ENCODE data around the gene ZC3H12D.

ZC3H12D gene

GRCh38 chr6:149405823-149406765, 78.7 kb downstream of the ZC3H12D start:
- DNase-seq, result no peak

DNA sequence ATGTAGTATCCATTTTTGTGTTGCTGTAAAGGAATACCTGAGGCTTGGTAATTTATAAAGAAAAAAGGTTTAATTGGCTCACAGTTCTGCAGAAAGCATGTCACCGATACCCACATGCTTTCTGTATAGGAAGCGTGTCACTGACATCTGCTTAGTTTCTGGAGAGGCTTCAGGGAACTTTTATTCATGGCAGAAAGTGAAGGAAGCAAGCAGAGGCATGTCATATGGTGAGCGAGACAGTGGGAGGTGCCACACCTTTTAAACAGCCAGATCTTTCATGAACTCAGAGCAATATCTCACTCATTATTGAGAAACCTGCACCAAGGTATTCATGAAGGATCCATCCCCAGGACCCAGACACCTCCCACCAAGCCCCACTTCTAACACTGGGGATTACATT, 81.3 kb downstream of the ZC3H12D start:
- DNase-seq, result no peak

DNA sequence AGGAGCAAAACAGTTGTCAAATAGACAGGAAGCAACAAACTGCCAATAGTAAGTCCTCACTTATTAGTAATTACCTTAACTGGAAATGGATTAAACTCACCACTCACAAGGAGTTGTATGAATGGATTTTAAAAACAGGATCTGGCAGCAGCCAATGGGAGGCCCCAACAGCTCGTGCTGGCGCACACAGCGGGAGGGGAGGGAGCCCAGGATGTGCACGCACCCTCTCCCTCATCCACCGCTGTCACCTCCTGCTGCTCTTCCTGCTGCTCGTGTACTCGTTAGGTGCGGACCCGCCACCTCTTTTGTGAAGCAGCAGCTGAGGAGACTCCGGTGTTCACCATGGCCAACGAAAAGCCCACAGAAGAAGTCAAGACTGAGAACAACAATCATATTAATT, 84.8 kb downstream of the ZC3H12D start, which contains the start of gene SUMO4:
TSS of gene SUMO4 (plus strand) at position 213 of the 400 bp plus-strand sequence. CDS start at position 343, 130 bp downstream.
- DNase-seq, result no peak

DNA sequence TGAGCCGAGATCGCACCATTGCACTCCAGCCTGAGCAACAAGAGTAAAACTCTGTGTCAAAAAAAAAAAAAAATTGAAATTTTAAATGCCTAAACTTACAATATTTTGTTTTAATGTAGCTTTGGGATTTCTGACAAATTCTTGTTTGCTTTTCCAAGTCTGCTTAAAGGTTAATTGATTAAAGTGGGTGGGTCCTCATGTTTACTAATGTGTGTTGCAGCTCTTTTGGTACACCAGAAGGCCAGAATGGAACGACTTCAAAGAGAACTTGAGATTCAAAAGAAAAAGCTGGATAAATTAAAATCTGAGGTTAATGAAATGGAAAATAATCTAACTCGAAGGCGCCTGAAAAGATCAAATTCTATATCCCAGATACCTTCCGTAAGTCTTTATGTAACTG, 87.4 kb downstream of the ZC3H12D start:
- DNase-seq, result no peak

Measured in NCI-H1092 (cell line).